Coronary artery (tissue), 2 donors: ENCODE measurements around the gene PAPOLA.
"Not testable (repeated sequence)": the region's sequence is repeated elsewhere in the genome, so short reads cannot be mapped to it uniquely, and the experiment has no call there.

Experiments
- DNase-seq: peaks from one replicate; pipeline ENCODE4 v3.0.0-alpha.2; 2017; ENCODE audit warnings: low spot score
- H3K27ac ChIP-seq, 2 donors: fragments of 200-600 bp; sonication (generic); one replicate each; pipeline ENCODE4 v1.5.1; 2016 to 2019
- H3K4me3 ChIP-seq: fragments of 200-600 bp; sonication (generic); 2 replicates; pipeline ENCODE4 v1.5.1; 2016; ENCODE audit warnings: mild to moderate bottlenecking, moderate library complexity
- CTCF ChIP-seq: fragments of 200-600 bp; sonication (generic); IDR thresholded peaks from one replicate; pipeline ENCODE4 v1.5.1; 2019; ENCODE audit warnings: antibody characterized with exemption

PAPOLA gene

GRCh38 chr14:96501217-96501739 lies 904 bp upstream of the PAPOLA start:
- peak overlapping the region; percentile 97 to 98 for H3K27ac ChIP-seq
- no peak for DNase-seq
- TF ChIP-seq CTCF: no peak
- peak overlapping the region; percentile 92 for H3K4me3 ChIP-seq

- TF ChIP-seq CTCF: no peak
- H3K4me3 ChIP-seq: peak overlapping the region; percentile 92
- DNase-seq: peak; percentile 73
- H3K27ac ChIP-seq: peak overlapping the region; percentile 97 to 98
Observed at GRCh38 chr14:96502621-96503305, 581 bp downstream of the PAPOLA start.

- TF ChIP-seq CTCF: no peak
- peak overlapping the region; percentile 92 for H3K4me3 ChIP-seq
- DNase-seq: no peak
- H3K27ac ChIP-seq: peak overlapping the region; percentile 97 to 98
Observed at GRCh38 chr14:96503306-96503679, 1.1 kb downstream of the PAPOLA start.

- not testable (repeated sequence) for DNase-seq, H3K27ac ChIP-seq
- peak overlapping the region; percentile 28 for H3K4me3 ChIP-seq
Observed at GRCh38 chr14:96504353-96504752, 2.2 kb downstream of the PAPOLA start.

GRCh38 chr14:96507723-96508122 lies 5.5 kb downstream of the PAPOLA start:
- TF ChIP-seq CTCF: no peak
- DNase-seq: no peak
- H3K27ac ChIP-seq: no peak overlapping the region
- no peak overlapping the region for H3K4me3 ChIP-seq

- no peak for TF ChIP-seq CTCF
- no peak for DNase-seq
- Histone ChIP-seq H3K27ac (no peak overlapping the region), H3K4me3 (no peak overlapping the region)
Observed at GRCh38 chr14:96508900-96509299, 6.7 kb downstream of the PAPOLA start.

GRCh38 chr14:96509457-96510090 lies 7.4 kb downstream of the PAPOLA start:
- no peak for TF ChIP-seq CTCF
- no peak for DNase-seq
- Histone ChIP-seq H3K4me3 (no peak overlapping the region), H3K27ac (no peak overlapping the region)
